Measurements from ENCODE around the gene QRFP.

The QRFP gene

DNA sequence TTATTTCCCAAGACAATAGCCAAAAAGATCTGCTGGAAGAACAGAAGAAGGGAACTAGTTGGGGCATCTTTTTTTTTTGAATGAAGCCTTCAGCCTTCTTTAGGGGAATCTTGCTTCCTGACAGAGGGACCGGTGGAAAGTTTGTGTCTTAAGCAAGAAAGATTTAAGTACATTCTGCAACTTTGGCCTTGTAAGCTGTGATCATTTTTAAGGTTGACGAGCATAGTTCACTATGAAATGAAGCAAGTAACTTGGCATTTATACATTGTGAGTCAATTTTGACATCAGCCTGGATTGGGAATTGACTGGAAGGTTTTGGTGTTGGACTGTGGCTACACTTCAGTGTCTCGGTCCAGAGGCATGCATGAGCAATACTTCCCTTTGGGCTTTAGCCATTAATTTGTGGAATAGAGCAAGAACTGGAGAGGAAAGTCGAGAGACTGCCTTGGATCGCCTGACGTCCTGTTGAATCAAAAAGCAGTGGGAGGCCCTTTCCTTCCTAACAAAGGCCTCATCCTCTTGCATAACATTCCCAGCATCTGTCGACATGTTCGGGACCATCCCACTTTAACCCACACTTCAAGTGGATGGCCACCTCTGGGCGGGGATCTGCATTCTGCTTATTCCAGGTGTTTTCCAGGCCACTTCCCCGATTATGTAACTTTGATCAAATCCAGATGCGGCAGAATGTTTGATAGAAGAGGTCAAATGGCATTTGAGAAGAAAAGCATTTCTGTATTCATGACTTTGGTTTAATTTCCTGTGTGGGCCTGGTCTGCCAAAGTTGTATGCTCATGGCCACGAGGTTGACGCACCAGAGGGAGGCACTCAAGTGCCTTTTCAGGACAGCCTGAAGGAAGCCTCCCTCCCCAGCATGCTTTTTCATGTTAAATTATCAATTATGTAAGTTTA is 49.0 kb downstream of the QRFP start:
- DNase-seq = peak in 1 of 2 experiments; percentile 22

DNA sequence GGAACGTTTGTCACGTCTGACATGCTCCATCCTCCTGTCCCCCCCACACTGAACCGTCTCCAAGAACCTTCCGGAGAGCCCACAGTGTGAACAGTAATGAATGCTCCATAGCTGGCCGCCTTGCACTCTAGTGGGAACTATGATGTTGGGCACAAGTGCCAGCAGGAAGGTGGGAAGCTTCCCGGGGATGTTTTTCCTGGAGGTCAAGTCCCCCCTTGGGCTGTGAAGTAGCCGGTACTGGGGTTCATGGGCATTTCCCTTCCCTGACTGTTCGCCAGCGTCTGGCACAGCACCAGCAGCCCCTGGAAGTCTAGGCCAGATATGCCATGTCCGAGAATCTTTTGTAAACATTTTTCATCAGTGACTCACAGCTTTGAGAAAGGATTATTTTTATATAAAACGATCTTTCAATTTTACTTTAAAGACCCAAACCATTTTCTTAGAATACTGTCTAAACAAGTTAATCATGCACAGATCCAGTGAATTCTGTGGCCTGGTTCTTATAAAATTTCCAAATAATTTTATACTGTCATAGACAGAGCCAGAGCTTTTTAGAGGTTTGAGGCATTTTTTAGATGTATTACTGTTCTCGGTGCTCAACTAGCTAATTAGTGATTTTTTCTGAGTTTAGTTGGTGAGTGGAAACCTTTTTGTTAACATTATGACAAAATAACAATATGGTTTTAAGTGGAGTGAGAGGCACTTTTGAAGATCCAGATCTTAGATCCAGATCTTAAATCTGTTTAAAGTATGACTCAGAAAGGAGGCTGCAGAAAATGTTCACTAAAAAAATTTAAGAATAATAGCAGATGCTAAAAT is 49.9 kb downstream of the QRFP start:
- DNase-seq = no peak

DNA sequence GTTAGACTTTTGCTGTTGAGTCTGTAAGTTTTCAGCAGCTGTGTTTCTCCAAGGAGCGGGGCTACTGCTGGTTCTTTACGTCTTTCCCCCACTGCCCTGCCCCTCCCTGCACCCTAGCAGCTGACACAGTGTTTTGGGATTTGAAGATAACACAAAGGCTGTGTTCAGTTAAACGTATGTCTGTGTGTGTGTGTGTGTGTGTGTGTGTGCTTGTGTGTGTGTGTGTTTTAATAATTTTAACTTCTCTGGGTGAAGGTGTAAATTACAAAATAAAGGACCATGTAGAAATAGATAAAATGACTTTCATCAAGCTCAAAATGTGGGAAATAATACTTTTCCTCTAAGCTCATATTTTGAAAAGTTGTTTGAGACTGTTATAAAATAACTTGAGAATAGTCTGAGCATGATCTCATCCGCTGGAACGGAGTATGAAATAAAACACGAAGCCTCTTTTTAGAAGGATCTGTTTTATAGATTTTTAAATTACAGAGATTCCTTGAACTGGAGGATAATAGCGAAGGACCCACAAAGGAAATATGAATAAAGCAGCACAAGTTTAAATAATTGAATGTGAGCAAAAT is 50.6 kb downstream of the QRFP start:
- DNase-seq = no peak

DNA sequence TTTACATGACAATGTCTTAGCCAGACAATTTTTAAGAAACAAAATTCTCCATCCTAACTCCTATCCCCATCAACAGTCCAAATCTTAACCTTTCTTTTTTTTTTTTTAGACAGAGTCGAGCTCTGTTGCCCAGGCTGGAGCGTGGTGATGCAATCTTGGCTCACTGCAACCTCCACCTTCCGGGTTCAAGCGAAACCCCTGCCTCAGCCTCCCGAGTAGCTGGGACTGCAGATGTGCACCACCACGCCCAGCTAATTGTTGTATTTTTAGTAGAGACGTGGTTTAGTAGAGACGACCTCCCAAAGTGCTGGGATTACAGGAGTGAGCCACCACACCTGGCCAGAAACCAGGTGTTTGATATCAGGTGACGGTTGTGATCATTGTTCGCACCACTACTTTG is 51.4 kb downstream of the QRFP start:
- no peak for DNase-seq

DNA sequence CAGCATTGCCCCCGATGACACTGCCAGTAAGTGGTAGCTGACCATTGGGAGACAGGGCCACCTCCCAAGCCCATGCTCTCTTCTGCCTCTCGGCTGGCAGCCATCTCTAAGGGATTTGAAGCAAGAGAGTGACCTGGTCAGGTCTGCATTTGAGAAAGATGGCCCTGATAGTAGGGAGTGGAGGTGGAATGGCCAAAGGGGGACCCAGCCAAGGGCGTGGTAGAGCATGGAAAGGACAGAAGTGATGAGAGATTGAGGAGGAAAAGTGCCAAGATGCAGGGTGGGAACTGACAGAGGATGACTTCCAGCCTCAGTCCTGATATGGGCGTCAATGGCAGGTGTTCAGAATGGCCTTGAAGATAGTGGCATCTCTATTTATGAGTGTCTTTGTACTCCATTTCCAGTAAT is 52.6 kb downstream of the QRFP start:
- no peak for DNase-seq

DNA sequence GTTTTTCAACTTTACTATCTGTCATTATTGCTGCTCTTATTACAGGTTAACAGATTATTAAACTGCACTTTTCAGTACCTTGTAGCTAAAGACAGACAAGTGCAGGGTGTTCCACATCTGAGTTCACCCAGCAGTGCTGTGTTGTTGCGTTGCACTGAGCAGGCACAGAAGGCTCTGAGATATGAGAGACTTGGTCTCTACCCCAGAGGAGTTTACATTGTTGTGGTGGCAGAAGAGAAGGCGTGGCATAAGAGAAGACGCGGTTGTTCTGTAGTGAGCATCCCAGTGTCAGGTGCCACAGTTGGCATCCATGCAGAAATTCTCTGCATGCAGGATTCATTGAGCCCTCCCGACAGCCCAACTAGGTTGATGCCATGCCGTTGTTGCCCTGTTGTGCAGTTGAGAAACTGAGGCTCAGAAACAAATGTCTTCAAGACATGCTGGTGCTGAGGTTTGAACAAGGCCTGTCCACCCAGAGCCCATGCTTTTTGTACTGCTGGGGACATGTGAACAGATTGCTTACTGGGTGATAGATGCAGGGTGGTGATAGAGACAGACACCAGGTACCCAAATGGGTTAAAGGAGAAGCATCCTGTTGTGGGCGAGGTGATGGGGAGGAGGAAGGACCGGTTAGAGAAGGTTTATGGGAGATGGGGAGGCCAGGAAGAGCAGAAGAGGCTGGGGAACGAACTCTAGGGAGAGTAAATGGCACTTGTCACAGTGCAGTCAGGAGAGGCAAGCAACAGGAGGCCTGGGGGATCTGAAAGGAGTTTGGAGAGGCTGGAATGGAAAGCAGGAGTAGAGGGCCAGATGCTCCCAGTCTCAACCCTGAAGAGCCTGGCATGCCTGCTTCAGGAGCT is 53.3 kb downstream of the QRFP start:
- DNase-seq = peak; percentile 26 to 70

Data from NCI-H524 (cell line).